ENCODE results near the gene LRRC4B. TPM values are rescaled to one million over a fixed set of nuclear protein-coding genes. Genes with fewer than 3 reads are reported as not detected.

LRRC4B gene
- total RNA-seq, 1 donor from 2014 or later = 56.0 TPM

DNA sequence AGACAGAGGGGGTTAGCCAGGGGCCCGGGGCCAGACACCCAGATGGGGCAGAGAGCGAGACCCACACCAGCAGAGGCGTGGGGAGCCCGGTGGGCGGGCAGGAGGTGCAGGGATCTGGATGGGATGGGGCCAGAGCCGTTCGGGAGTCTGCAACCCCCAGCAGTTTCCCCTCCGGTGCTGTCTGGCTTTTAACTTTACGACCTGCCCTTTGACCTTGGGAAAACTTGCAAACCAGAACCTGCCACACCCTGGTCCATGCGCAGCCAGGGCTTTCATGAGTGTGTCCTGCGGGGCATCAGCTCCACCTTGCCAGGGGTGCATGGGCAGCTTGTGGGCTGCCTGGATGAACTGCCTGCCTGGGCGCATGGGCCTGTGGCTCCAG lies 67.1 kb downstream of the LRRC4B start:
- Histone ChIP-seq H3K36me3 (peaks cover 0 to 5% of the 10 kb centered on the region in 2 donors), H3K9me3 (no peaks in the 10 kb centered on the region), H3K4me1 (no peaks in the 10 kb centered on the region), H3K27me3 (no peaks in the 10 kb centered on the region), H3K27ac (no peak overlapping the region), H3K4me3 (no peak overlapping the region)
- intact Hi-C loops (cut with DNase I) = no loop called here
- DNase-seq (ENCODE audit: low spot score in 2 of 2) = no peak
- TF ChIP-seq, protein P1, sequence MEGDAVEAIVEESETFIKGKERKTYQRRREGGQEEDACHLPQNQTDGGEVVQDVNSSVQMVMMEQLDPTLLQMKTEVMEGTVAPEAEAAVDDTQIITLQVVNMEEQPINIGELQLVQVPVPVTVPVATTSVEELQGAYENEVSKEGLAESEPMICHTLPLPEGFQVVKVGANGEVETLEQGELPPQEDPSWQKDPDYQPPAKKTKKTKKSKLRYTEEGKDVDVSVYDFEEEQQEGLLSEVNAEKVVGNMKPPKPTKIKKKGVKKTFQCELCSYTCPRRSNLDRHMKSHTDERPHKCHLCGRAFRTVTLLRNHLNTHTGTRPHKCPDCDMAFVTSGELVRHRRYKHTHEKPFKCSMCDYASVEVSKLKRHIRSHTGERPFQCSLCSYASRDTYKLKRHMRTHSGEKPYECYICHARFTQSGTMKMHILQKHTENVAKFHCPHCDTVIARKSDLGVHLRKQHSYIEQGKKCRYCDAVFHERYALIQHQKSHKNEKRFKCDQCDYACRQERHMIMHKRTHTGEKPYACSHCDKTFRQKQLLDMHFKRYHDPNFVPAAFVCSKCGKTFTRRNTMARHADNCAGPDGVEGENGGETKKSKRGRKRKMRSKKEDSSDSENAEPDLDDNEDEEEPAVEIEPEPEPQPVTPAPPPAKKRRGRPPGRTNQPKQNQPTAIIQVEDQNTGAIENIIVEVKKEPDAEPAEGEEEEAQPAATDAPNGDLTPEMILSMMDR (IDR thresholded peaks at IDR 0.05) = no peak

DNA sequence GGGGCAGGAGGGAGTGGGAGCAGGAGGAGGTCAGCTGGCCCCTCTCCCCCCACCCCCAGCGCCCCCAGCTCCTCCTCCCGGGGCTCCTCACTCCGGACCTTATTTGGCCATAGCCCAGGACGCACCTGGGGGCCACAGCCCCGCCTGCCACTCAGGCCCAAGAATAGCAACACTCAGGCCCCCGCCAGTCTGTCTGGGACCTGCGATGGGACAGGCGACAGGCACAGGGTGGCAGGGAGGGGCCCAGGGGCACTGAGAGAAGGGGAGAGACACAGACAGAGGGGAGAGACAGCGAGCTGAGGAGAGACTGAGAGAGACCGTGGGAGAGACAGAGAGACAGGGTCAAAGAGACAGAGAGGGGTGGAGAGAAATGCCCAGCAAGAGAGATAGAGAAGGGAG lies 67.5 kb downstream of the LRRC4B start:
- no peaks in the 10 kb centered on the region for H3K9me3 ChIP-seq
- no peaks in the 10 kb centered on the region for H3K4me1 ChIP-seq
- H3K4me3 ChIP-seq = no peak overlapping the region
- peaks cover 0 to under 1% of the 10 kb centered on the region in 2 donors for H3K36me3 ChIP-seq
- H3K27me3 ChIP-seq = no peaks in the 10 kb centered on the region
- TF ChIP-seq, protein P1 (IDR thresholded peaks at IDR 0.05) = no peak
- intact Hi-C loops (cut with DNase I) = no loop called here
- no peak overlapping the region for H3K27ac ChIP-seq
- no peak for DNase-seq (ENCODE audit: low spot score in 2 of 2)

DNA sequence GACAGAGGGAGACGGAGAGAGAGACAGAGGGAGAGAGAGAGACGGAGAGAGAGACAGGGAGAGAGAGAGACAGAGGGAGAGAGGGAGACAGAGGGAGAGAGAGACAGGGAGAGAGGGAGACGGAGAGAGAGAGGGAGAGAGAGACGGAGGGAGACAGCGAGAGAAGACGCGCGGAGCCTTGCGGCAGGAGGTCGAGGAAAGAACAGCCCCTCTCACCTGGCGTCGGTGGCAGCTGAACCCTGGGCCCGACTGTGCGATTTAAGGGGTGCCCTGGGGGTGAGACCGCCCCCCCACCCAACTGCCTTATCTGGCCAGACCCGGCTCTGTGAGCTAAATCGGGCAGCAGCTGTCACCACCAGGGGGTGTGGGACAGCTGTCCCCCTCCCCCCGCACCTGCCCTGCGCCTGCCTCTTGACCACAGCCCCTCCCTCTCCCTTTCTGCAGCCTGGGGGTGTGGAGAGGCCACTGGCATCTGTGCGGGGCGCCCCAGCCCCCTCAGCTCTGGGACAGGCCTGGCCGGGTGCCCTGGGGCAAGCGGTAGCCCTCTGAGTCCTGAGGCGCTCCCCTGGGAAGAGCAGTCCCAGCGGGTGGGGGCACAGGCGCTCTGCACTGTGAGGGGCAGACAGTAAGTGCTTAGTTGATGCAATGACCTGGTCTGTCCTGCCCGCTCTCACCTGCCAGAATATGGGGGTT lies 68.0 kb downstream of the LRRC4B start:
- Histone ChIP-seq H3K4me1 (no peaks in the 10 kb centered on the region), H3K27ac (no peak overlapping the region), H3K36me3 (no peaks in the 10 kb centered on the region), H3K9me3 (no peaks in the 10 kb centered on the region), H3K27me3 (no peaks in the 10 kb centered on the region), H3K4me3 (no peak overlapping the region)
- DNase-seq (ENCODE audit: low spot score in 2 of 2) = no peak
- intact Hi-C loops (cut with DNase I) = no loop called here
- TF ChIP-seq, protein P1 (IDR thresholded peaks at IDR 0.05) = no peak

DNA sequence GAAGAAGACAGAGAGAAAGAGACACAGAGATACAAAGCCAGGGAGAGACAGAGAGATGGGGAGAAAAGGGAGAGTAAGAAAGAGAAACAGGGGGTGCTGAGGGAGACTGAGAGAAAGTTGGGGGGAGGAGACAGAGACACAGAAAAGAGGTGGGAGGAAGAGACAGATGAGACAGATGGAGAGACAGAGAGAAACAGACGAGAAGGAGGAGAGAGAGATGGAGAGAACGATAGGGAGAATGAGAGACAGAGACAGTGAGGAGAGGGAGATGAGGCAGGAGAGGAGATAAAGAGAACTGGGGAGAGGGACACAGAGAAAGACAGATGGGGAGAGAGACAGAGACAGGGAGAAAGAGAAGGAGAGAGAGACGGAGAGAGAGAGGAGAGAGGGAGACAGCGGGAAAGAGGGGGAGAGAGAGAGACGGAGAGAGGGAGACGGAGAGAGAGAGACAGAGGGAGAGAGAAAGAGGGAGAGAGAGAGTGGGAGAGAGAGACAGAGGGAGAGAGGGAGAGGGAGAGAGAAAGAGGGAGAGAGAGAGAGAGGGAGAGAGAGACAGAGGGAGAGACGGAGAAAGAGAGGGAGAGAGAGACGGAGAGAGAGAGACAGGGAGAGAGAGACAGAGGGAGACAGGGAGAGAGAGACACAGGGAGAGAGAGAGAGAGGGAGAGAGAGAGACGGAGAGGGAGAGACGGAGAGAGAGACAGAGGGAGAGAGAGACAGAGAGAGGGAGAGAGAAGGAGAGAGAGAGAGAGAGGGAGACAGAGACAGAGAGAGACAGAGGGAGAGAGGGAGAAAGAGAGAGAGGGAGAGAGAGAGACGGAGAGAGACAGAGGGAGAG lies 69.8 kb downstream of the LRRC4B start:
- TF ChIP-seq, protein P1 (IDR thresholded peaks at IDR 0.05) = no peak
- Histone ChIP-seq H3K4me3 (no peak overlapping the region), H3K36me3 (no peaks in the 10 kb centered on the region), H3K27me3 (no peaks in the 10 kb centered on the region), H3K4me1 (no peaks in the 10 kb centered on the region), H3K9me3 (no peaks in the 10 kb centered on the region), H3K27ac (no peak overlapping the region)
- DNase-seq (ENCODE audit: low spot score in 2 of 2) = no peak
- intact Hi-C loops (cut with DNase I) = no loop called here

DNA sequence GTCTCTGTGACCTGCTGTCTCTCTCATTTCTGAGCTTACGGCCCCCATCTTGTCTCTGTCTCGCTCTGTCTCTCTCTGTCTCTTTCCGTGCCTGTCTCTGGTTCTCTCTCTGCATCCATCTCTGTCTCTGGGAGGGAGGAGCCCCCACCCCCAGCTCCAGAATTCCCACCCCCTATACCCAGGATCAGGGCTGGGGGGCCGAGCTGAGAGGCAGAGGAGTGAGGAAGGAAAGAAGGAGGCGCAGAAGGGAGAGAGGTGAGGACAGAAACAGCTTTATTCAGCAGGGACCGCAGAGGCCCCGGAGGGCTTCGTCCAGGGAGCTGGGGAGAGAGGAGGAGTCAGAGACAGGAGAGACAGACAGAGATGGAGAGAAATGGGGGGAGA lies 71.2 kb downstream of the LRRC4B start:
- Histone ChIP-seq H3K36me3 (no peaks in the 10 kb centered on the region), H3K27ac (no peak overlapping the region), H3K4me1 (no peaks in the 10 kb centered on the region), H3K4me3 (no peak overlapping the region), H3K27me3 (no peaks in the 10 kb centered on the region), H3K9me3 (no peaks in the 10 kb centered on the region)
- intact Hi-C loops (cut with DNase I) = no loop called here
- TF ChIP-seq, protein P1 (IDR thresholded peaks at IDR 0.05) = no peak
- no peak for DNase-seq (ENCODE audit: low spot score in 2 of 2)
